ENCODE results near the gene SLIT1.

Gene SLIT1

DNA sequence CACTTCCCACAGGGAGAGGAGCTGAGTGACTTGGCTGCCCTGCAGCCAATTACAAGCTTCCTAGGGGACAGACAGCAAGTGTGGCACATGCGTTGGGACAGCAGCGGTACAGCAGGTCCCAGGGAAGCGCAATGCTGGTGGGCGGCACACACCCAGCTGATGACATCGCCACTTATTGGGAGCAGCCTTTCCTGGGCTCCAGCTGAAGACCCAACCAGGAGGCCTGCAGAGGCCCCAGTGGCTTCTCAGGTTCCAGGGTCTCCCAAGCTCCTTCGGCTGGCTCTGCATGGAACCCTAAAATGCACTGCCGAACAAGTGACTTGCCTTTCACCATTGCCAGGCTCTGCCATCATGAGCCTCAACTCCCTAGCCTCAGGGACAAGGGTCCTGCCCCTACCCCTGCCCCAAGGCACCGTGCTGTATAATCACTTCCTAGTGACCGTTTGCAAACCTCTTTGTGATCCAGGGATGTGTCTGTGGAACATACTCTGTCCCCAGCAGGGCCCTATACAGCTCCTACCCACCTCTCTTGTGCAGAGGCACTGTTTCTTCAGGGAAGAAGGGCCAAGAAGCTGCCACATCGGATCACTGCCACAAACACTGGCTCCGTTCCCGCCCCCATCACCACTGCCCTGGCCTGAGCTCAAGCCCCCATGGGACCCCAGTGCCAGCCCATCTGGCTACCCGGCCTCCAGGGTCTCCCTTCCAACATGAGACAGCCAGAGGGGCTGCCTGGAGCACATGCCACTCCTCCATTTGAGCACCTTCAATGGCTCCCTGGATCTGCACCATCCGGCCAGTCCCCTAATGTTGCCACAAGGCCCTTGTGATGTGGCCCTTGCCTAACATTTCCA lies 19.3 kb upstream of the SLIT1 start:
- Histone ChIP-seq H3K27ac (ENCODE audit: insufficient read depth, low read length, poor library complexity, severe bottlenecking) (no peak overlapping the region), H3K9me3 (ENCODE audit: control insufficient read depth, low read length) (no peaks in the 10 kb centered on the region), H3K4me3 (ENCODE audit: insufficient read depth, low read depth, low read length, poor library complexity, severe bottlenecking) (no peak overlapping the region), H3K36me3 (ENCODE audit: control insufficient read depth, insufficient read depth, low read length) (no peaks in the 10 kb centered on the region), H3K4me1 (ENCODE audit: control insufficient read depth, insufficient read depth, low read length, poor library complexity, severe bottlenecking) (no peaks in the 10 kb centered on the region), H3K27me3 (replicated peaks; ENCODE audit: control insufficient read depth, insufficient read depth, low read length, poor library complexity, severe bottlenecking) (no peaks in the 10 kb centered on the region)
- DNase-seq = no peak

DNA sequence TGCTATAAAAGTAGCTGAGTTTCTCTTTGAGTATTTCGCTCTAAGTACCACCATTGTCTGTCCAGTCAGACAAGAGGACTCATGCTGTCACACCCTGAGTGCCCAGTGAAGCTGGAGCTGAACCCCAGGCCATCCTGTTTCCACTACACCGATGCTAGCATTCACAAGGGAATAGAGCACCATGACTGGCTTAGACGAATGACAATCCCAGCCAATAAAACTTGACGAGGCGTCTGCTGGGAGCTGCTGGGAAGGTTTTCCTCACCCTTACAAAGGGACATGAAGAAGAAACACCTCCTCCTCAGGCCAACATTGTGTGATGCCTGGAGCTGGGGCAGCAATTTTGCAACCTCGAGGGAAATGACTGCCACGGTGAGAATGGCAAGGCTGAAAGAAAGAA lies 17.5 kb upstream of the SLIT1 start:
- H3K4me1 ChIP-seq (ENCODE audit: control insufficient read depth, insufficient read depth, low read length, poor library complexity, severe bottlenecking) = no peaks in the 10 kb centered on the region
- no peak overlapping the region for H3K4me3 ChIP-seq (ENCODE audit: insufficient read depth, low read depth, low read length, poor library complexity, severe bottlenecking)
- DNase-seq = no peak
- no peak overlapping the region for H3K27ac ChIP-seq (ENCODE audit: insufficient read depth, low read length, poor library complexity, severe bottlenecking)
- H3K9me3 ChIP-seq (ENCODE audit: control insufficient read depth, low read length) = no peaks in the 10 kb centered on the region
- no peaks in the 10 kb centered on the region for H3K27me3 ChIP-seq (replicated peaks; ENCODE audit: control insufficient read depth, insufficient read depth, low read length, poor library complexity, severe bottlenecking)
- no peaks in the 10 kb centered on the region for H3K36me3 ChIP-seq (ENCODE audit: control insufficient read depth, insufficient read depth, low read length)

DNA sequence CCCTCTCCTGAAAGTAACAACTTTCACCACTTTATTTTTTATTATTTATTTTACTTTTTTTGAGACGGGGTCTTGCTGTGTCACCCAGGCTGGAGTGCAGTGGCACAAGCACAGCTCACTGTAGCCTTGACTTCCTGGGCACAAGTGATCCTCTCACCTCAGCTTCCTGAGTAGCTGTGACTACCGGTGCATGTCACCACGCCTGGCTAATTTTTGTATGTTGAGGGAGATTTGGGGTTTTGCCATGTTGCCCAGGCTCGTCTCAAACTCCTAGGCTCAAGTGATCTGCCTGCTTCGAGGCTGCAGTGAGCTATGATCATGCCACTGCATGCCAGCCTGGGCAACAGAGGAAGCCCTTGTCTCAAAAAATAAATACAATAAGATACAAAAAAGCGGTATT lies 14.9 kb upstream of the SLIT1 start:
- Histone ChIP-seq H3K27me3 (replicated peaks; ENCODE audit: control insufficient read depth, insufficient read depth, low read length, poor library complexity, severe bottlenecking) (no peaks in the 10 kb centered on the region), H3K4me3 (ENCODE audit: insufficient read depth, low read depth, low read length, poor library complexity, severe bottlenecking) (no peak overlapping the region), H3K27ac (ENCODE audit: insufficient read depth, low read length, poor library complexity, severe bottlenecking) (no peak overlapping the region), H3K4me1 (ENCODE audit: control insufficient read depth, insufficient read depth, low read length, poor library complexity, severe bottlenecking) (peaks cover 5% of the 10 kb centered on the region), H3K9me3 (ENCODE audit: control insufficient read depth, low read length) (no peaks in the 10 kb centered on the region), H3K36me3 (ENCODE audit: control insufficient read depth, insufficient read depth, low read length) (no peaks in the 10 kb centered on the region)
- DNase-seq = no peak

DNA sequence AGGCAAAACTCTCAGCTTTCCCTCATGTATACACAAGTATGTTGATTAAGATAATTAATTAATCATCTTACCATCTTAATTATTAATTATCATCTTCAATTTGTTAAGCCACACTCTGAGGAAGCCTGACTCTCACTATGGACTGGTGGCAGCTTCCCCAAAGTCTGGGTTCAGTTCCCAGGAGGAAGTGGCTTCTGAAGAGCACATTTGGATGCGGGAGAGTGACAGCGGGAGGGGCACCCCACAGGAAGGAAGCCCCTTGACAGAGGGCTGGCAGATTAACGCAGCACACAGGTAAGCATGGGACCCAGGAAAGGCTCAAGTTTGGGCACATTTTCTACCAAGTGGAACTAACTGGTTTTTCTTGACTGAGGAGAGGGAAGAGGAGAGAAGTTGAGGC lies 13.4 kb upstream of the SLIT1 start:
- no peak overlapping the region for H3K4me3 ChIP-seq (ENCODE audit: insufficient read depth, low read depth, low read length, poor library complexity, severe bottlenecking)
- no peaks in the 10 kb centered on the region for H3K36me3 ChIP-seq (ENCODE audit: control insufficient read depth, insufficient read depth, low read length)
- no peak for DNase-seq
- no peaks in the 10 kb centered on the region for H3K27me3 ChIP-seq (replicated peaks; ENCODE audit: control insufficient read depth, insufficient read depth, low read length, poor library complexity, severe bottlenecking)
- H3K9me3 ChIP-seq (ENCODE audit: control insufficient read depth, low read length) = no peaks in the 10 kb centered on the region
- H3K27ac ChIP-seq (ENCODE audit: insufficient read depth, low read length, poor library complexity, severe bottlenecking) = no peak overlapping the region
- H3K4me1 ChIP-seq (ENCODE audit: control insufficient read depth, insufficient read depth, low read length, poor library complexity, severe bottlenecking) = peaks cover 7% of the 10 kb centered on the region

DNA sequence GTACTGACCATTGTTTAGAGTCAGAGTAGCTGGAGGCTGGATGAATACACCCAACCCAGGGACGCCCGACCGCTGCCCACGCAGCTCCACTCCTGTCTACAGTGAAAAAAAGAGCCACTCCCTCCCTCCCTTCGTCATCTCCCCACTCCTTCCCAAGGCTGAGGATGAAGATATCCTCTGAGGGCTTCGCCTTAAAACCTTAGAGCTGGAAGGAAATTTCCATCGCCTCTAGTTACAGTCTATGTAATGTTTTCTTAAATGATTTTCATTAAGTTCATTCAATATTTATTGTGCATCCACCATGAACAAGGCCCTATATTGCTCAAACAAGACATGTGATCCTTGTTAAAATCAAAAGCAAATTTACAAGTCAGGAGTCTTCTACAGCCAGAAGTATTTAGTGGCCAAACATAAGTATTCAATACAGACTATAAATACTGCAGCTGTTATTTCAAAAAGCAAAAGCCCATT lies 11.3 kb upstream of the SLIT1 start:
- no peaks in the 10 kb centered on the region for H3K9me3 ChIP-seq (ENCODE audit: control insufficient read depth, low read length)
- H3K27ac ChIP-seq (ENCODE audit: insufficient read depth, low read length, poor library complexity, severe bottlenecking) = no peak overlapping the region
- no peak for DNase-seq
- peaks cover 7% of the 10 kb centered on the region for H3K4me1 ChIP-seq (ENCODE audit: control insufficient read depth, insufficient read depth, low read length, poor library complexity, severe bottlenecking)
- H3K36me3 ChIP-seq (ENCODE audit: control insufficient read depth, insufficient read depth, low read length) = no peaks in the 10 kb centered on the region
- H3K27me3 ChIP-seq (replicated peaks; ENCODE audit: control insufficient read depth, insufficient read depth, low read length, poor library complexity, severe bottlenecking) = no peaks in the 10 kb centered on the region
- H3K4me3 ChIP-seq (ENCODE audit: insufficient read depth, low read depth, low read length, poor library complexity, severe bottlenecking) = no peak overlapping the region

DNA sequence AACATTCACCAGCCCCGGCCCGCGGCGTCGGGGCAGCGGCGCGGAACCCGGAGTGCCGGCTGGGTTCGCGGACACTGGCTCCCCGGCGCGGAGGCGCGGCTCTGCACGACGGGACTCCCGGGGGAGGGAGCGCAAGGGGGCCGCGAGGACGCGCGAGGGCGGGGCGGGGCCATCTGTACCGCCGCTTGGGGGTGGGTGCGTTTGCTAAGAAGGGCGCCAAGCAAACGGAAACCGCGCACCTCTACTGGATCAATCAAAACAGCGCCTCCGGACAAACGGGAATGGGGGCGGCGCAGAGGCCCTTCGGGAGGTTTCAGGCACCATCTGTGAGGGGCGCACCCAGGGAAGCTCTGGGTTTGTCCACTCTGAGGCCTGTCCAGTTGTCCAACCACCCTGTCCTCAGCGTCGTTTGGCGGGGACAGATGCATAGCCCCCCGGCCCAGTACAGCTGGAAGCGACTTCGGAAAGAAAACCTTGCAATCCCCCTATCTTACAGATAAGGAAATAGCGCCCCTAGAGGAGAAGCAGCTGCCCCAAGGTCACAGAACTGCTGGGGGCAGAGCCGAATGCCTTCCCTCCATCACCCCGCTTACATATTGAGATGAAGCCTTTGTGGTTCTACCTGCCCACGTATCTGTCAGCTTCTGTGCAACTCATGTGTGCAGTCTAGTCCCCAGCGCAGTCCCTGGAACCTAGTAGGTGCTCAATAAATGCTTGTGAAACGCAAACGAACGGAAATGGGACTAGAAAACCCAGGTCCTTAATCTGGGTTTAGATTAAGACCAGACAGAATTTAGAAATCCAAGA lies 10.7 kb upstream of the SLIT1 start:
- H3K27ac ChIP-seq (ENCODE audit: insufficient read depth, low read length, poor library complexity, severe bottlenecking) = no peak overlapping the region
- peak; percentile 11 to 46 (median 39) for DNase-seq

DNA sequence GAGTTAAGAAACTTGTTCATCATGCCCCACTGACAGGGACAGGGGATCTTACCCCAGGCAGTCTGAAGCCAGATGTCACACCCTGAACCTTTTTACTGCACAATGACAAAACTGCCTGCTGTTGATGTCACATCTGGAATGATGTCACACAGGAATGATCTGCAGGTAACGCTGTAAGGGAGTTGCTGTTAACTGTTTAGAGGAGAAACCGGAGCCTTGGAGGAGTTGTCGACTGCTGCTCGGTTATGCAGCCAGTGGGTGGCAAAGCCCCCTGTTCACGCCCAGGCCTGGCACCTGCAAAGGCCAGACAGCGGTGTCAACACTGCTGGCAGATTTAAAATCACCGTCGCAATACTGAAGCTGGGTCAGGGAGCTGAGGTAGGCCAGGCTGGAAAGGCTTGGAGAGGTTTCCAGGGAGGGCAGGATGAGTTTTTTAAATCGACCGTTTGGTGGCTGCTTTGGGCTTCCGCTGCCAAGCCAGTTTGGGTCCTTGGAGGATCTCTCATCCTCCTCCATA lies 10.0 kb upstream of the SLIT1 start:
- Histone ChIP-seq H3K27ac (ENCODE audit: insufficient read depth, low read length, poor library complexity, severe bottlenecking) (no peak overlapping the region), H3K9me3 (ENCODE audit: control insufficient read depth, low read length) (no peaks in the 10 kb centered on the region), H3K4me1 (ENCODE audit: control insufficient read depth, insufficient read depth, low read length, poor library complexity, severe bottlenecking) (peaks cover 7% of the 10 kb centered on the region), H3K27me3 (replicated peaks; ENCODE audit: control insufficient read depth, insufficient read depth, low read length, poor library complexity, severe bottlenecking) (no peaks in the 10 kb centered on the region), H3K36me3 (ENCODE audit: control insufficient read depth, insufficient read depth, low read length) (no peaks in the 10 kb centered on the region), H3K4me3 (ENCODE audit: insufficient read depth, low read depth, low read length, poor library complexity, severe bottlenecking) (peak overlapping the region; percentile 76)
- DNase-seq = no peak

More for the DNA sequence above, 10.7 kb upstream of the SLIT1 start:
- peaks cover 7% of the 10 kb centered on the region for H3K4me1 ChIP-seq (ENCODE audit: control insufficient read depth, insufficient read depth, low read length, poor library complexity, severe bottlenecking)
- peak overlapping the region; percentile 76 for H3K4me3 ChIP-seq (ENCODE audit: insufficient read depth, low read depth, low read length, poor library complexity, severe bottlenecking)
- no peaks in the 10 kb centered on the region for H3K36me3 ChIP-seq (ENCODE audit: control insufficient read depth, insufficient read depth, low read length)
- H3K27me3 ChIP-seq (replicated peaks; ENCODE audit: control insufficient read depth, insufficient read depth, low read length, poor library complexity, severe bottlenecking) = no peaks in the 10 kb centered on the region
- no peaks in the 10 kb centered on the region for H3K9me3 ChIP-seq (ENCODE audit: control insufficient read depth, low read length)

DNA sequence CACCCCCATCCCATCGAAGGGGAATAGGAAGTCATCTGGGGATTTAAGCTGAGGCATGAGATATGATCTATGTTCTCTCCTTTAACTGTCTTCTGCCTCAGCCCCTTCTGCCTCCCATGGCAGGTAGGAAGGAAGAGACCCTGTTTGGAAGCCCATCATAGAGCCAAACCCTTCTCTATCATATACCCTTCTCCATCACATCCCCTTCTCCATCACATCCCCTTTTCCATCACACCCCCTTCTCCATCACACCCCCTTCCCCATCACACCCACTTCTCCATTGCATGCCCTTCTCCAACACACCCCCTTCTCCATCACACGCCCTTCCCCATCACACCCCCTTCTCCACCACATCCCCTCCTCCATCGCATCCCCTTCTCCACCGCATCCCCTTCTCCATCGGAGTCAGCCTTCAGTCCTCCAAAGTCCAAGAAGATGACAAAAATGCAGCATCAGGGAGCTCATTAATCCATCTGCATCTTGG lies 7.2 kb upstream of the SLIT1 start:
- Histone ChIP-seq H3K27me3 (replicated peaks; ENCODE audit: control insufficient read depth, insufficient read depth, low read length, poor library complexity, severe bottlenecking) (no peaks in the 10 kb centered on the region), H3K27ac (ENCODE audit: insufficient read depth, low read length, poor library complexity, severe bottlenecking) (no peak overlapping the region), H3K4me3 (ENCODE audit: insufficient read depth, low read depth, low read length, poor library complexity, severe bottlenecking) (no peak overlapping the region), H3K9me3 (ENCODE audit: control insufficient read depth, low read length) (no peaks in the 10 kb centered on the region), H3K36me3 (ENCODE audit: control insufficient read depth, insufficient read depth, low read length) (no peaks in the 10 kb centered on the region), H3K4me1 (ENCODE audit: control insufficient read depth, insufficient read depth, low read length, poor library complexity, severe bottlenecking) (peaks cover 7% of the 10 kb centered on the region)
- no peak for DNase-seq

DNA sequence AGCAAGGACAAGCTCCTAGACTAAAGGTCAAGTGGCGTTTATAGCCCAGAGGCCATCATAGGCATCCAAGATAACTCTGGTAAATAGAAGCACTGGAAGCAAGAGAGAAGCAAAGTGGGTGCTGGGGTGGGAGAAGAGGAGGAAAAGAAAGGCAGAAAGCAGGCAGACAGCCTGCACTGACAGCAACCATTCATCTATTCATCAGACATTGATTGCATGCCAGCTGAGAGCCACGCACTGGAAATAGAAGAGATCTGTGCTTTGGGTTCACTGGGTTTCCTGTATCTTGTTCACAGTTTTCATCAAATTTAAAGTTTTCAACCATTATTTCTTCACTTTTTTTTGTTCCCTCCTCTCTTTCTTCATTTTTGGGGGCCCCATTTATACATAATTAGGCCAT lies 4.7 kb upstream of the SLIT1 start:
- Histone ChIP-seq H3K4me1 (ENCODE audit: control insufficient read depth, insufficient read depth, low read length, poor library complexity, severe bottlenecking) (no peaks in the 10 kb centered on the region), H3K27me3 (replicated peaks; ENCODE audit: control insufficient read depth, insufficient read depth, low read length, poor library complexity, severe bottlenecking) (peaks cover 7% of the 10 kb centered on the region)
- no peak for DNase-seq

More for the DNA sequence above, 4.7 kb upstream of the SLIT1 start:
- no peaks in the 10 kb centered on the region for H3K9me3 ChIP-seq (ENCODE audit: control insufficient read depth, low read length)
- no peak overlapping the region for H3K4me3 ChIP-seq (ENCODE audit: insufficient read depth, low read depth, low read length, poor library complexity, severe bottlenecking)
- no peak overlapping the region for H3K27ac ChIP-seq (ENCODE audit: insufficient read depth, low read length, poor library complexity, severe bottlenecking)
- H3K36me3 ChIP-seq (ENCODE audit: control insufficient read depth, insufficient read depth, low read length) = no peaks in the 10 kb centered on the region

All from effector memory CD4-positive, alpha-beta T cell (primary cell).